SK-N-MC (cell line): ENCODE results near the gene SLC6A6.

Experiments
- EZH2 ChIP-seq: fragments of 200-600 bp; sonication (generic); IDR thresholded peaks from one replicate; pipeline ENCODE4 v1.6.1; 2017; ENCODE audit warnings: antibody characterized with exemption
- POLR2AphosphoS5 ChIP-seq: IDR thresholded peaks from 2 replicates; pipeline ENCODE4 v1.6.1; 2012; ENCODE audit warnings: mild to moderate bottlenecking, low read depth, low read length, borderline replicate concordance

- TF ChIP-seq EZH2 (no peak), POLR2AphosphoS5 (no peak)
Measured at GRCh38 chr3:14428087-14429033, 26.0 kb downstream of the SLC6A6 start.
